Hepatic stellate cell (primary cell): ENCODE data around the gene MAVS.
"Not testable (repeated sequence)": the region's sequence is repeated elsewhere in the genome, so short reads cannot be mapped to it uniquely, and the experiment has no call there.

ENCODE experiments used
- DNase-seq: peaks from one replicate; pipeline ENCODE4 v3.0.0; 2011; ENCODE audit warnings: low spot score

MAVS gene

GRCh38 chr20:3815703-3816315 is 30.8 kb upstream of the MAVS start:
- no peak for DNase-seq

GRCh38 chr20:3818155-3819151 is 28.2 kb upstream of the MAVS start:
- DNase-seq: peak; percentile 85

GRCh38 chr20:3819411-3820047 is 27.1 kb upstream of the MAVS start:
- no peak for DNase-seq

DNA sequence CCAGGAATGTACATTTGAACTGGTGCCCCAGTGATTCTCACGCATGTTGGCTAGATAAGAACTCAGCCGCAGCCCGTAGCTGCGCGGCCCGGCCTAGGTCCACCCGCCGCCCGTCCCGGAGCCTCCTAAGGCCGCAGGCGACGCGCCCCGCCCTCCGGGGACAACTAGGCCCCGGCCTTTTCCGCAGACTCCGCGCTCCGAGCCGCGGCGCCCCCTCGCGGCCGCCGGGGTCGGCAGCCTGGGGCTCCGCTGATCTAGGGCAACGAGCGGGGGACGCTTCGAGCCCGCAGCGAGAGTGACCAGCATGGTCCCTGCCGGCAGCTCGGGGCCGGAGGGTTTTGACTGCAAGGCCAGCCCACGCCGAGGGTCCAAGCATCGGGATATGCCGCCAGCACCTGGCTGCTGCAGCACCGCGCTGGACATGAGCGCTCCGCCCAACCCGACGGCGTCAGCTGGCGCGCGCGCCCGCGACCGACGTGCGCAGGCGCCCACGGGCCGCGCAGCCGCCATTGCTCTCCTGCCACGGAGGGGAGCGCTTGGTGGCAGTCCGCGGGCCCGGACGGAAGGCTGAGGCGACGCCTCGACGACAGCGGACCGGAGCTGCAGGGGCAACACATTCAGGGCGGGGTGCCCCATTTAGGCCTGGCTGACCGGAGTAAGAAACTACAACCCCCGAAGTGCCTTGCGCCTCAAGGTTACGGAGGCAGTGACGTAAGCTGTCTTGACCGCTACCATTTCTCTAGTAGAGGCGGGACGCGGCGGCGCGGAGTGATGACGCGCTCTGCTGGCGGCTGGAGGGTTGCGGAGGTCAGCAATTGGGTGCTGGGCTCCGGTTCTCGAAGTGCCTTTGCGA is 26.4 kb upstream of the MAVS start, which contains the start of gene AP5S1:
Gene AP5S1 (plus strand): TSS at position 500 of the 853 bp plus-strand sequence. CDS start 1,571 bp downstream, outside the sequence.
- peak; percentile 93 for DNase-seq

GRCh38 chr20:3820901-3821727 is 25.5 kb upstream of the MAVS start:
- no peak for DNase-seq

DNA sequence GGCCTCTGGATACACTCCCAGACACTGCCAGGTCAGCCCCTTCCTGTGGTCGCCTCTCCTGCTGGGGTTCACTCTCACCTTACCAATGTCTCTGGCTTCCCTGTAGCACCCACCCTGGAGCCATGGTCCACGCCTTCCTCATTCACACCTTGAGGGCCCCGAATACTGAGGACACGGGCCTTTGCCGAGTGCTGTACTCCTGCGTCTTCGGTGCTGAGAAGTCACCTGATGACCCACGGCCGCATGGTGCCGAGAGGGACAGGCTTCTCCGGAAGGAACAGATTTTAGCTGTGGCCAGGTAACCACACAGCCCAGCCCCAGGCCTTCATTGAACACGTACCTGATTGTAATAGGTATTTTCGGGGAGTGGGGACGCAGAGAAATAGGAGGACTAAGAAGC is 24.6 kb upstream of the MAVS start:
- no peak for DNase-seq

DNA sequence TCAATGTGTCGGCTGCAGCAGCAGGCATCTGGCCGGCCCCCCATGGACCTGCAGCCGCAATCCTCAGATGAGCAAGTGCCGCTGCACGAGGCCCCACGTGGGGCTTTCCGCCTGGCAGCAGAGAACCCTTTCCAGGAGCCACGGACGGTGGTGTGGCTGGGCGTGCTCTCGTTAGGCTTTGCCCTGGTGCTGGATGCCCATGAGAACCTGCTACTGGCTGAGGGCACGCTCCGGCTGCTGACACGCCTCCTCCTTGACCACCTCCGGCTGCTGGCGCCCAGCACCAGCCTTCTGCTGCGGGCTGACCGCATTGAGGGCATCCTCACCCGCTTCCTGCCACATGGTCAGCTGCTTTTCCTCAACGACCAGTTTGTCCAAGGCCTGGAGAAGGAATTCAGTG is 22.8 kb upstream of the MAVS start:
- DNase-seq: no peak

DNA sequence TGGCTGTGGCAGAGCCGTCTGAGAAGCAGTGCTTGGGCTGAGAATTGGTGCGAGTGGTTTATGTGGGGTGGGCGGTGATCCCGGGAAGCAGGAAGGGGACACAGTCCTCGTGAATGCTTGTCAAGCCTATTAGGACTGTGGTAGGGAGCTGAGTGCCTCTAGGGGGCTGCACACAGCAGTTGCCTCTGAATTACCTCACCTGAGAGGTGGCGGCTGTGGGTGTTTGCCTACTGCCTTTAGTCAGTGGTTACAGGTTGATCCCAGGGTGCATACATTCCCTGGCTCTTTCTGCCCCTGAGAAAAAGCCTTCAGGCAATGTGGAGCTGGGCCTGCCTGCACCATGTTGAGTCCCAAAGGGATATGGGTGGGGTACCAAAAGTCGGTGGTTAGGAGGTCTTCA is 21.1 kb upstream of the MAVS start:
- no peak for DNase-seq

- no peak for DNase-seq
Observed at GRCh38 chr20:3826420-3826819, 20.2 kb upstream of the MAVS start.

DNA sequence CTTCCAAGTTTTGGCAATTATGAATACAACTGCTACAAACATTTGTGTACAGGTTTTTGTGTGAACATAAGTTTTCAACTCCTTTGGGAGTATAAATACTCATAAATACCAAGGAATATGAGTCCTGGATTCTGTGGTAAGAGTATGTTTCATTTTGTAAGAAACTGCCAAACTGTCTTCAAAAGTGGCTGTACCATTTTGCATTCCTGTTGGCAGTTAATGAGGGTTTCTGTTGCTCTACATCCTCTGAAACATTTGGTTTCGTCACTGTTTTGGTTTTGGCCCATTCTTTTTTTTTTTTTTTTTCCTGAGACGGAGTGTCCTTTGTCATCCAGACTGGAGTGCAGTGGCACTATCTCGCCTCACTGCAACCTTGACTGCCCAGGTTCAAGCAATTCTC is 17.8 kb upstream of the MAVS start:
- no peak for DNase-seq

GRCh38 chr20:3829891-3830290 is 16.7 kb upstream of the MAVS start:
- not testable (repeated sequence) for DNase-seq

DNA sequence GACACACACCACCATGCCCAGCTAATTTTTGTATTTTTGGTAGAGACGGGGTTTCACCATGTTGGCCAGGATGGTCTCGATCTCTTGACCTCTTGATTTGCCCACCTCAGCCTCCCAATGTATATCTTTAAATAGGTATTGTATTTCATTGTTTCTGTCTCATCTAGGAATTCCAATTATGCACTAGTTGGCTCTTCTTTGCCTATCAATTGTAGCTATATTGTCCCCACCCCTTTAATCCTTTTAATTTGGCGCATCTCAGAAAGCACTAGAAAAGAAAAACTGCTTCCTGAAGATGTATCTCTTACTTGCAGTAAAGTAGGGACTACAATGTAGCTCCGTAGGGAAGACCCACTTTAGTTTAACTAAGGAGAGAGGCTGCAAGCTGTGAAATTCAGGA is 10.5 kb upstream of the MAVS start:
- no peak for DNase-seq

DNA sequence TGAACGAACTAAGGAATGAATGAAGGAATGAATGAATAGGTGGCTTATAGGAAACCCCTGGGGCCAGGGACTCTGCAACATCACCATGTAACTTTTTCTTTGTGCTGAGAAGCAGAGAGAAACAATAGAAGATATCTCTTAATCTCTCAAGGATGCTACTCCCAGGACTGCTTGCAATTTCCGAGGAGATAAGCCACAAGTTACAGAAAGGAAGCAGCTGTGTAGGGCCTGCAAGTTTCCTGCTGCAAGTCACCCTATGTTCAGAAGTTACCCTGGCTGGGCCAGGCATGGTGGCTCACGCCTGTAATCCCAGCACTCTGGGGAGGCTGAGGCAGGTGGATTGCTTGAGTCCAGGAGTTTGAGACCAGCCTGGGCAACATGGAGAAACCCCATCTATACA is 7.3 kb upstream of the MAVS start:
- DNase-seq: no peak

- not testable (repeated sequence) for DNase-seq
Observed at GRCh38 chr20:3840201-3840600, 6.4 kb upstream of the MAVS start.

DNA sequence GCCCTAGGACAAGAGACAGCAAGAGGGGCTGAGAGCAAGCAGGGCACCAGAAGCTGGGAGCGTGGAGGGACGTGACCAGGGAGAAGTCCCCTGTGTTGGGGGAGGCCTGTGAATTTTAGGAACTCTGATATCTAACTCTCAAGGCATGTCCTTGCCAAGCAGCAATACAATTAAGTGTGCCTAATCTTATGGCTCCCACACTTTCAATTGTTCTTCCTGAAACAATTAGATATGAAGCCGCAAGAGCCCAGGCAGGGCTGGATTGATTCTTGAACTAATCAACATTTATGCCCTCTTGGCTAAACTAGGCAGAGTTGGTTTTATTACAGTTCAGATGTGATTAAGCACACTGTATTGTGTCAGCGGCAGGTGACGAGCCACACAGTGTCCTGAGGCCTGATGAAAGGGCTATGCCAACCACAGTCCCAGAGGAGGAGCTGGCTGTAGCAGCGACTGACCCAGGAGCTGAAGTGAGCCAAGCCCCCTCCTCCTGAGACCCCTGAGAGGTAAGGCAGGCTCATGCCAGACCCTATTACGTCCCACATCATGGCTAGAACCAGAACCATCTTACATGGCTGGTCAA is 4.2 kb upstream of the MAVS start:
- DNase-seq: no peak

GRCh38 chr20:3843490-3843889 is 3.1 kb upstream of the MAVS start:
- DNase-seq: peak; percentile 79

GRCh38 chr20:3843990-3844619 is 2.5 kb upstream of the MAVS start:
- DNase-seq: not testable (repeated sequence)

- no peak for DNase-seq
Observed at GRCh38 chr20:3846378-3846739, 275 bp upstream of the MAVS start.

DNA sequence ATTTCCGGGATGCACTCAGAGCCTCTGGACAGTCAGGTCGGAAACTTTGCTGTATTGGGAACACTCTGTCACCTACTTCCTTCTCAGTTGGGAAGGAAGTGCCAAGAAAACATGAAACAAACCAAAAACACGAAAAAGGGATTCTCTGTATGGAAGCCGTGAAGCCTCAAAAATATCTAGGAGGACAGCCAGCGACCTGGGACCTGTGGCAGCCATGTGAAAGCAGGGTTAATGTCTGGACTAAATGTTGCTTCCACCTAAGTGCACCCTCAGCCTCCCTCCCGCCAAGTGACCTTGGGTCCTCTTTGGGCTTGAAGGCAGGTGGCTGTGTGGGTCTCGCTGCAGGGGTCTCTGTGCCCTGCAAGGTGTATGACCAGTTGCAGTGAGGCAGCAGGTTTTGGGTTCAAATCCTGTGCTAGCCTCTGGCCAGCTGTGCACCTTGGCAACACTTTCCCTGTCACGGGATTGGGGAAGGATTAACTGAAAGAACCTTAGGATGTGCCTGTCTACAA is 851 bp downstream of the MAVS start:
- DNase-seq: peak; percentile 30

GRCh38 chr20:3848565-3848964 is 1.9 kb downstream of the MAVS start:
- no peak for DNase-seq
